ENCODE data around the gene ARHGAP12.

ARHGAP12 gene

DNA sequence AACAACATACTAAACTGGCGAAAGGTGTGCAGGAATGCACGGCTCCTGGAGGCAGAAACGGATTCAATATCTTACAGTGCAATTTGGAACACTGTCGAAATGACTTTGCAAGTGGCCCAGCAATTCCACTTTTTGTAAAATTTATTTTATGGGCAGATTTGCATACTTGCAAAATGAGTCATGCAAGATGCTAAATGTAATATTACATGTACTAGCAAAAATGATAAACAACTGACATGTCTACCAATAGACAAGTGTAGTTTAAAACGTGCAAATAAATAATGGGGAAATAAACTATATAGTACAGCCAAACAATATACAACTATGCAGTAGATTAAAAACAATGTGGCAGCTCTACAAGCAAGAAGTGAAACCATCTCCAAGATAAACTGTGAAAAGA, 97.7 kb downstream of the ARHGAP12 start:
- H4K20me1 ChIP-seq (ENCODE audit: insufficient read depth, low read length), result no peaks in the 10 kb centered on the region

DNA sequence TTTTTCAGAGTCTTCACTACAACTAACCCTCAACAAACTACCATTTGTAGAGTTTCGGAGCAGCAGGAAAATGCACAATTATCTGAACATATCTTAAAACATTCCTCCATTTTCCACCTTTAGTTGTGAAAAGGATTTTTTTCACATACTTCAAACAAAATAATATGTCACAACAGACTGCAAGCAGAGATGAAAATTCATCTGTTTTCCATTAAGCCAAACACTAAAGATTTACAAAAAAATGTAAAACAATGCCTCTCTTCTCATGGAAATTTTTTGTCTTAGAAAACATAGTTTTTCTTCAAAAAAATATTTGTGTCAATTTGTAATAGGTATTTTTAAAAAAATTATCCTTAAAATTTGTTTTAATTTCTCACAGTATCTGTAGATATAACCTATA, 98.9 kb downstream of the ARHGAP12 start:
- no peak for TF ChIP-seq EZH2 (IDR thresholded peaks at IDR 0.05; ENCODE audit: borderline replicate concordance, low read length)
- TF ChIP-seq, protein P1, sequence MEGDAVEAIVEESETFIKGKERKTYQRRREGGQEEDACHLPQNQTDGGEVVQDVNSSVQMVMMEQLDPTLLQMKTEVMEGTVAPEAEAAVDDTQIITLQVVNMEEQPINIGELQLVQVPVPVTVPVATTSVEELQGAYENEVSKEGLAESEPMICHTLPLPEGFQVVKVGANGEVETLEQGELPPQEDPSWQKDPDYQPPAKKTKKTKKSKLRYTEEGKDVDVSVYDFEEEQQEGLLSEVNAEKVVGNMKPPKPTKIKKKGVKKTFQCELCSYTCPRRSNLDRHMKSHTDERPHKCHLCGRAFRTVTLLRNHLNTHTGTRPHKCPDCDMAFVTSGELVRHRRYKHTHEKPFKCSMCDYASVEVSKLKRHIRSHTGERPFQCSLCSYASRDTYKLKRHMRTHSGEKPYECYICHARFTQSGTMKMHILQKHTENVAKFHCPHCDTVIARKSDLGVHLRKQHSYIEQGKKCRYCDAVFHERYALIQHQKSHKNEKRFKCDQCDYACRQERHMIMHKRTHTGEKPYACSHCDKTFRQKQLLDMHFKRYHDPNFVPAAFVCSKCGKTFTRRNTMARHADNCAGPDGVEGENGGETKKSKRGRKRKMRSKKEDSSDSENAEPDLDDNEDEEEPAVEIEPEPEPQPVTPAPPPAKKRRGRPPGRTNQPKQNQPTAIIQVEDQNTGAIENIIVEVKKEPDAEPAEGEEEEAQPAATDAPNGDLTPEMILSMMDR (IDR thresholded peaks at IDR 0.05; ENCODE audit: low read length), result no peak
- Histone ChIP-seq H3K9me3 (ENCODE audit: low read length) (no peaks in the 10 kb centered on the region), H3K79me2 (ENCODE audit: insufficient read depth, low read length) (no peaks in the 10 kb centered on the region), H3F3A (ENCODE audit: insufficient read depth, low read length) (no peaks in the 10 kb centered on the region), H3K4me3 (ENCODE audit: low read depth, low read length, poor library complexity, severe bottlenecking) (no peak overlapping the region), H3K9me2 (ENCODE audit: low read depth, low read length) (no peaks in the 10 kb centered on the region), H3K4me2 (ENCODE audit: low read length) (no peak overlapping the region), H3K27me3 (ENCODE audit: insufficient read depth, low read length) (no peaks in the 10 kb centered on the region), H3K9ac (ENCODE audit: low read length) (no peak overlapping the region), H4K20me1 (ENCODE audit: insufficient read depth, low read length) (no peaks in the 10 kb centered on the region), H3K27ac (ENCODE audit: low read depth, low read length, poor library complexity, severe bottlenecking) (no peak overlapping the region), H3K4me1 (ENCODE audit: insufficient read depth, low read length, severe bottlenecking) (no peaks in the 10 kb centered on the region), H3K36me3 (ENCODE audit: insufficient read depth, low read length) (no peaks in the 10 kb centered on the region), H2AFZ (ENCODE audit: low read length) (no peak overlapping the region)

More for the DNA sequence above, 97.7 kb downstream of the ARHGAP12 start:
- no peak overlapping the region for H2AFZ ChIP-seq (ENCODE audit: low read length)
- TF ChIP-seq, protein P1 (IDR thresholded peaks at IDR 0.05; ENCODE audit: low read length), result no peak
- TF ChIP-seq EZH2 (IDR thresholded peaks at IDR 0.05; ENCODE audit: borderline replicate concordance, low read length), result no peak
- no peaks in the 10 kb centered on the region for H3K9me2 ChIP-seq (ENCODE audit: low read depth, low read length)
- no peaks in the 10 kb centered on the region for H3K27me3 ChIP-seq (ENCODE audit: insufficient read depth, low read length)
- H3K27ac ChIP-seq (ENCODE audit: low read depth, low read length, poor library complexity, severe bottlenecking), result no peak overlapping the region
- no peak overlapping the region for H3K4me2 ChIP-seq (ENCODE audit: low read length)
- H3K79me2 ChIP-seq (ENCODE audit: insufficient read depth, low read length), result no peaks in the 10 kb centered on the region
- no peaks in the 10 kb centered on the region for H3F3A ChIP-seq (ENCODE audit: insufficient read depth, low read length)
- no peaks in the 10 kb centered on the region for H3K36me3 ChIP-seq (ENCODE audit: insufficient read depth, low read length)
- no peaks in the 10 kb centered on the region for H3K9me3 ChIP-seq (ENCODE audit: low read length)
- no peak overlapping the region for H3K4me3 ChIP-seq (ENCODE audit: low read depth, low read length, poor library complexity, severe bottlenecking)
- H3K4me1 ChIP-seq (ENCODE audit: insufficient read depth, low read length, severe bottlenecking), result no peaks in the 10 kb centered on the region
- H3K9ac ChIP-seq (ENCODE audit: low read length), result no peak overlapping the region

DNA sequence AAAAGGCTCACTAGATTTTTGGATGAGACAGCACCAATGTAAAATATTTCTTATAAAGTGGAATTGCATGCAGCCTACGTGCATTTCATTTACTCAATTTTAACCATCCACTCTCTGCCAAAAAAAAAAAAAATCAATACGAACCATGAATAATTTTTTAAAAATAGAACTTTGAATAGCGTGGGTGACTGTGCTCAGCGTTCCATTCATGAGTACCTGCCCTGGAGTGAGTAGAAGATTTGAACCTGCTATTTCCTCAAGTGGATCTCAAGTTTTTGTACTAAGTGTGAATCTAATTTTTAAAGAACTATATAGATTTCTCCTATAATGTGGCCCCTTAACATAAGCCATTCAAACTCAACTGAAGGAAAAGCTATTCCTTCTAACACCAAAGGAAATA, 105.3 kb downstream of the ARHGAP12 start:
- TF ChIP-seq, protein P1 (IDR thresholded peaks at IDR 0.05; ENCODE audit: low read length), result no peak
- TF ChIP-seq EZH2 (IDR thresholded peaks at IDR 0.05; ENCODE audit: borderline replicate concordance, low read length), result no peak
- H3K79me2 ChIP-seq (ENCODE audit: insufficient read depth, low read length), result no peaks in the 10 kb centered on the region

More for the DNA sequence above, 105.3 kb downstream of the ARHGAP12 start:
- H3F3A ChIP-seq (ENCODE audit: insufficient read depth, low read length), result no peaks in the 10 kb centered on the region
- no peak overlapping the region for H3K9ac ChIP-seq (ENCODE audit: low read length)
- H3K4me2 ChIP-seq (ENCODE audit: low read length), result no peak overlapping the region
- no peak overlapping the region for H2AFZ ChIP-seq (ENCODE audit: low read length)
- no peaks in the 10 kb centered on the region for H3K4me1 ChIP-seq (ENCODE audit: insufficient read depth, low read length, severe bottlenecking)
- H3K27me3 ChIP-seq (ENCODE audit: insufficient read depth, low read length), result no peaks in the 10 kb centered on the region
- no peak overlapping the region for H3K4me3 ChIP-seq (ENCODE audit: low read depth, low read length, poor library complexity, severe bottlenecking)
- H3K9me2 ChIP-seq (ENCODE audit: low read depth, low read length), result no peaks in the 10 kb centered on the region
- no peaks in the 10 kb centered on the region for H3K9me3 ChIP-seq (ENCODE audit: low read length)
- H3K27ac ChIP-seq (ENCODE audit: low read depth, low read length, poor library complexity, severe bottlenecking), result no peak overlapping the region
- no peaks in the 10 kb centered on the region for H3K36me3 ChIP-seq (ENCODE audit: insufficient read depth, low read length)
- H4K20me1 ChIP-seq (ENCODE audit: insufficient read depth, low read length), result no peaks in the 10 kb centered on the region
